Embryonic facial prominence (tissue), 1 donor: ENCODE data around the gene PBX1.
A peak's percentile ranks its signal among the peaks of the same experiment; 100 is the strongest.

ENCODE experiments used
- DNase-seq: peaks from one replicate; pipeline ENCODE4 v3.0.0-alpha.2; 2016; ENCODE audit errors: extremely low spot score

PBX1 gene

GRCh38 chr1:164720440-164721227, 161.7 kb downstream of the PBX1 start:
- DNase-seq = no peak

GRCh38 chr1:164721228-164721496, 162.2 kb downstream of the PBX1 start:
- no peak for DNase-seq

GRCh38 chr1:164723296-164723798, 164.4 kb downstream of the PBX1 start:
- no peak for DNase-seq

- peak; percentile 28 for DNase-seq
These were observed 166.4 kb downstream of the PBX1 start for GRCh38 chr1:164725401-164725800.

- DNase-seq = no peak
These were observed 167.3 kb downstream of the PBX1 start for GRCh38 chr1:164726235-164726634.

GRCh38 chr1:164728719-164729118, 169.7 kb downstream of the PBX1 start:
- no peak for DNase-seq

- no peak for DNase-seq
These were observed 172.3 kb downstream of the PBX1 start for GRCh38 chr1:164731161-164731876.

- no peak for DNase-seq
These were observed 174.1 kb downstream of the PBX1 start for GRCh38 chr1:164733070-164733469.

GRCh38 chr1:164733734-164734133, 174.8 kb downstream of the PBX1 start:
- no peak for DNase-seq

GRCh38 chr1:164735315-164736052, 176.5 kb downstream of the PBX1 start:
- DNase-seq = no peak

- DNase-seq = no peak
These were observed 177.2 kb downstream of the PBX1 start for GRCh38 chr1:164736137-164736536.

- DNase-seq = no peak
These were observed 180.2 kb downstream of the PBX1 start for GRCh38 chr1:164739189-164739588.

GRCh38 chr1:164740000-164740526, 181.1 kb downstream of the PBX1 start:
- no peak for DNase-seq

GRCh38 chr1:164742745-164743144, 183.8 kb downstream of the PBX1 start:
- no peak for DNase-seq

- no peak for DNase-seq
These were observed 185.0 kb downstream of the PBX1 start for GRCh38 chr1:164743976-164744375.

GRCh38 chr1:164745736-164746135, 186.8 kb downstream of the PBX1 start:
- DNase-seq = no peak

GRCh38 chr1:164746632-164747031, 187.6 kb downstream of the PBX1 start:
- no peak for DNase-seq

- no peak for DNase-seq
These were observed 189.4 kb downstream of the PBX1 start for GRCh38 chr1:164748253-164748899.

- DNase-seq = peak; percentile 18
These were observed 194.6 kb downstream of the PBX1 start for GRCh38 chr1:164753521-164754077.

- peak; percentile 44 for DNase-seq
These were observed 195.2 kb downstream of the PBX1 start for GRCh38 chr1:164754088-164754600.

GRCh38 chr1:164755690-164756089, 196.7 kb downstream of the PBX1 start:
- no peak for DNase-seq
